Kasumi-1 (cell line): ENCODE data around the gene AKR1E2.

Experiments used
- DNase-seq, 2 experiments: peaks; one replicate each; lab custom pipeline; 2025; lab: John Stamatoyannopoulos, UW

Gene AKR1E2

GRCh38 chr10:4845766-4846165 is 19.8 kb downstream of the AKR1E2 start:
- DNase-seq = no peak

- DNase-seq = no peak
Observed at GRCh38 chr10:4846775-4847174, 20.8 kb downstream of the AKR1E2 start.

- DNase-seq = no peak
Observed at GRCh38 chr10:4847561-4848355, 21.8 kb downstream of the AKR1E2 start.

GRCh38 chr10:4848356-4849041 is 22.5 kb downstream of the AKR1E2 start:
- peak; percentile 16 to 50 for DNase-seq

- no peak for DNase-seq
Observed at GRCh38 chr10:4849042-4849402, 23.0 kb downstream of the AKR1E2 start.

GRCh38 chr10:4849555-4850242 is 23.7 kb downstream of the AKR1E2 start:
- peak; percentile 95 to 96 for DNase-seq

- DNase-seq = no peak
Observed at GRCh38 chr10:4850397-4850796, 24.4 kb downstream of the AKR1E2 start.

- no peak for DNase-seq
Observed at GRCh38 chr10:4851176-4851575, 25.2 kb downstream of the AKR1E2 start.

GRCh38 chr10:4851846-4852245 is 25.8 kb downstream of the AKR1E2 start:
- DNase-seq = no peak

- DNase-seq = no peak
Observed at GRCh38 chr10:4865945-4866661, 40.1 kb downstream of the AKR1E2 start.

- no peak for DNase-seq
Observed at GRCh38 chr10:4867109-4867519, 41.1 kb downstream of the AKR1E2 start.

- no peak for DNase-seq
Observed at GRCh38 chr10:4867520-4868356, 41.7 kb downstream of the AKR1E2 start.

- no peak for DNase-seq
Observed at GRCh38 chr10:4868357-4868657, 42.3 kb downstream of the AKR1E2 start.

- no peak for DNase-seq
Observed at GRCh38 chr10:4882704-4883078, 56.7 kb downstream of the AKR1E2 start.

- DNase-seq = peak in 1 of 2 experiments; percentile 19
Observed at GRCh38 chr10:4883079-4883739, 57.2 kb downstream of the AKR1E2 start.

GRCh38 chr10:4885162-4885561 is 59.2 kb downstream of the AKR1E2 start:
- DNase-seq = peak; percentile 19 to 26

GRCh38 chr10:4887501-4887900 is 61.5 kb downstream of the AKR1E2 start:
- DNase-seq = no peak

- DNase-seq = no peak
Observed at GRCh38 chr10:4888236-4888635, 62.2 kb downstream of the AKR1E2 start.

- DNase-seq = no peak
Observed at GRCh38 chr10:4889959-4890358, 64.0 kb downstream of the AKR1E2 start.

GRCh38 chr10:4892681-4893080 is 66.7 kb downstream of the AKR1E2 start:
- no peak for DNase-seq

- no peak for DNase-seq
Observed at GRCh38 chr10:4894335-4894734, 68.3 kb downstream of the AKR1E2 start.
